Measurements from ENCODE around the gene UBA1.

The UBA1 gene

GRCh38 chrX:47239199-47239598, 45.6 kb downstream of the UBA1 start:
- H3K36me3 ChIP-seq (ENCODE audit: insufficient read depth, low read length) = peaks cover 42% of the 10 kb centered on the region
- H3K4me3 ChIP-seq (ENCODE audit: low read depth, low read length, poor library complexity, severe bottlenecking) = no peak overlapping the region
- H3K27me3 ChIP-seq (ENCODE audit: insufficient read depth, low read length) = no peaks in the 10 kb centered on the region
- no peak overlapping the region for H3K4me2 ChIP-seq (ENCODE audit: low read length)
- H3K9ac ChIP-seq (ENCODE audit: low read length) = no peak overlapping the region
- H4K20me1 ChIP-seq (ENCODE audit: insufficient read depth, low read length) = no peaks in the 10 kb centered on the region
- peaks cover 23% of the 10 kb centered on the region for H3K4me1 ChIP-seq (ENCODE audit: insufficient read depth, low read length, severe bottlenecking)
- H2AFZ ChIP-seq (ENCODE audit: low read length) = no peak overlapping the region
- no peaks in the 10 kb centered on the region for H3F3A ChIP-seq (ENCODE audit: insufficient read depth, low read length)
- TF ChIP-seq EZH2 (IDR thresholded peaks at IDR 0.05; ENCODE audit: borderline replicate concordance, low read length) (no peak), CTCF (IDR thresholded peaks at IDR 0.05; ENCODE audit: low read length) (no peak)
- no peak overlapping the region for H3K27ac ChIP-seq (ENCODE audit: low read depth, low read length, poor library complexity, severe bottlenecking)
- peaks cover 31% of the 10 kb centered on the region for H3K79me2 ChIP-seq (ENCODE audit: insufficient read depth, low read length)
- no peaks in the 10 kb centered on the region for H3K9me3 ChIP-seq (ENCODE audit: low read length)
- H3K9me2 ChIP-seq (ENCODE audit: low read depth, low read length) = no peaks in the 10 kb centered on the region

GRCh38 chrX:47239898-47240545, 46.4 kb downstream of the UBA1 start:
- Histone ChIP-seq H2AFZ (ENCODE audit: low read length) (no peak overlapping the region), H3K36me3 (ENCODE audit: insufficient read depth, low read length) (peaks cover 50% of the 10 kb centered on the region), H4K20me1 (ENCODE audit: insufficient read depth, low read length) (no peaks in the 10 kb centered on the region)

GRCh38 chrX:47240619-47241018, 47.0 kb downstream of the UBA1 start:
- no peaks in the 10 kb centered on the region for H3K9me3 ChIP-seq (ENCODE audit: low read length)
- no peaks in the 10 kb centered on the region for H3F3A ChIP-seq (ENCODE audit: insufficient read depth, low read length)
- no peak overlapping the region for H3K4me3 ChIP-seq (ENCODE audit: low read depth, low read length, poor library complexity, severe bottlenecking)
- H3K9me2 ChIP-seq (ENCODE audit: low read depth, low read length) = no peaks in the 10 kb centered on the region
- H3K9ac ChIP-seq (ENCODE audit: low read length) = no peak overlapping the region
- H3K4me1 ChIP-seq (ENCODE audit: insufficient read depth, low read length, severe bottlenecking) = peaks cover 9% of the 10 kb centered on the region
- no peak overlapping the region for H3K4me2 ChIP-seq (ENCODE audit: low read length)
- H3K27me3 ChIP-seq (ENCODE audit: insufficient read depth, low read length) = no peaks in the 10 kb centered on the region
- H3K79me2 ChIP-seq (ENCODE audit: insufficient read depth, low read length) = peaks cover 17% of the 10 kb centered on the region
- no peak overlapping the region for H2AFZ ChIP-seq (ENCODE audit: low read length)
- TF ChIP-seq CTCF (IDR thresholded peaks at IDR 0.05; ENCODE audit: low read length) = no peak
- H3K27ac ChIP-seq (ENCODE audit: low read depth, low read length, poor library complexity, severe bottlenecking) = no peak overlapping the region
- H4K20me1 ChIP-seq (ENCODE audit: insufficient read depth, low read length) = no peaks in the 10 kb centered on the region
- H3K36me3 ChIP-seq (ENCODE audit: insufficient read depth, low read length) = peaks cover 52% of the 10 kb centered on the region

More at GRCh38 chrX:47239898-47240545, 46.4 kb downstream of the UBA1 start:
- no peaks in the 10 kb centered on the region for H3K9me2 ChIP-seq (ENCODE audit: low read depth, low read length)
- H3F3A ChIP-seq (ENCODE audit: insufficient read depth, low read length) = no peaks in the 10 kb centered on the region
- H3K9me3 ChIP-seq (ENCODE audit: low read length) = no peaks in the 10 kb centered on the region
- H3K4me2 ChIP-seq (ENCODE audit: low read length) = no peak overlapping the region
- peaks cover 15% of the 10 kb centered on the region for H3K4me1 ChIP-seq (ENCODE audit: insufficient read depth, low read length, severe bottlenecking)
- peaks cover 23% of the 10 kb centered on the region for H3K79me2 ChIP-seq (ENCODE audit: insufficient read depth, low read length)
- no peak overlapping the region for H3K9ac ChIP-seq (ENCODE audit: low read length)
- TF ChIP-seq EZH2 (IDR thresholded peaks at IDR 0.05; ENCODE audit: borderline replicate concordance, low read length) (no peak), CTCF (IDR thresholded peaks at IDR 0.05; ENCODE audit: low read length) (no peak)
- no peak overlapping the region for H3K4me3 ChIP-seq (ENCODE audit: low read depth, low read length, poor library complexity, severe bottlenecking)
- H3K27ac ChIP-seq (ENCODE audit: low read depth, low read length, poor library complexity, severe bottlenecking) = no peak overlapping the region
- H3K27me3 ChIP-seq (ENCODE audit: insufficient read depth, low read length) = no peaks in the 10 kb centered on the region

All from OCI-LY1 (cell line).